ENCODE results near the gene PASK. TPM values are rescaled to one million over a fixed set of nuclear protein-coding genes. Genes with fewer than 3 reads are reported as not detected.
A peak's percentile ranks its signal among the peaks of the same experiment; 100 is the strongest.

PASK gene
- total and polyA plus RNA-seq, 10 donors: 8.0 to 35.6 (median 17.6) TPM

GRCh38 chr2:241099246-241099645, 50.0 kb downstream of the PASK start:
- no peak for DNase-seq
- H3K4me3 ChIP-seq: no peak overlapping the region
- peaks cover 0 to 66% (median 45%) of the 10 kb centered on the region in 6 donors for H3K36me3 ChIP-seq
- intact Hi-C loops (cut with DNase I; ENCODE audit: low total_unique reads): no loop called here
- H3K4me1 ChIP-seq: peaks cover 30 to 92% (median 75%) of the 10 kb centered on the region in 6 donors
- H3K27me3 ChIP-seq (replicated peaks in 1 of 7): no peaks in the 10 kb centered on the region
- 79 to 97% (median 82%) methylated on average over 5 of the region's 5 CpGs for WGBS, 5 donors
- TF ChIP-seq POLR2A (IDR thresholded peaks at IDR 0.05): no peak
- no peak for TF ChIP-seq CTCF (IDR thresholded peaks at IDR 0.05 in 8 of 11, conservative IDR thresholded peaks at IDR 0.05 in 3 of 11)
- TF ChIP-seq POLR2AphosphoS5 (IDR thresholded peaks at IDR 0.05): no peak
- H3K9me3 ChIP-seq: no peaks in the 10 kb centered on the region
- peak overlapping the region in 1 of 8 donors; percentile 18 for H3K27ac ChIP-seq

DNA sequence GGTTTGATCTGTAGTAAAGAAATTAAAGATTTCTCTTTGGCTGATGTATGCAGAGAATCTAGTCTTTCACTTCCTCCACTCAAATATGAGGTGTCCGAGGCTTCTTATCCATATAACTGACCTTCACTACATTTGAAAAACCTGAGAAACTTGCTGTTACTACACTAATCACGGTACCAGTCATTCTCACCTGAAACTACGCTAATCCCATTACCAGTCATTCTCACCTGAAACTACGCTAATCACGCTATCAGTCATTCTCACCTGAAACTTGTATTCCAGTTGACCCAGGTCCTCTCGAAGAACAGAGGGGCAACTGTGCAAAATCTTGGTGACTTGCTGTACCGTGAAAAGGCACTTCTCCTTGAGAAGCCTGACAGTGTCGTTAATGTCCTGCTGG, 52.3 kb downstream of the PASK start:
- H3K36me3 ChIP-seq: peaks cover 0 to 88% (median 64%) of the 10 kb centered on the region in 6 donors
- no peak for DNase-seq
- WGBS, 5 donors: 78 to 89% (median 82%) methylated on average over 8 of the region's 8 CpGs
- no peaks in the 10 kb centered on the region for H3K9me3 ChIP-seq
- H3K27ac ChIP-seq: peak overlapping the region in 2 of 8 donors; percentile 15 to 17
- intact Hi-C loops (cut with DNase I; ENCODE audit: low total_unique reads): no loop called here
- TF ChIP-seq POLR2A (IDR thresholded peaks at IDR 0.05) (no peak), CTCF (IDR thresholded peaks at IDR 0.05 in 8 of 11, conservative IDR thresholded peaks at IDR 0.05 in 3 of 11) (no peak), POLR2AphosphoS5 (IDR thresholded peaks at IDR 0.05) (no peak)
- peaks cover 25 to 83% (median 62%) of the 10 kb centered on the region in 6 donors for H3K4me1 ChIP-seq
- H3K27me3 ChIP-seq (replicated peaks in 1 of 7): no peaks in the 10 kb centered on the region
- H3K4me3 ChIP-seq: no peak overlapping the region

DNA sequence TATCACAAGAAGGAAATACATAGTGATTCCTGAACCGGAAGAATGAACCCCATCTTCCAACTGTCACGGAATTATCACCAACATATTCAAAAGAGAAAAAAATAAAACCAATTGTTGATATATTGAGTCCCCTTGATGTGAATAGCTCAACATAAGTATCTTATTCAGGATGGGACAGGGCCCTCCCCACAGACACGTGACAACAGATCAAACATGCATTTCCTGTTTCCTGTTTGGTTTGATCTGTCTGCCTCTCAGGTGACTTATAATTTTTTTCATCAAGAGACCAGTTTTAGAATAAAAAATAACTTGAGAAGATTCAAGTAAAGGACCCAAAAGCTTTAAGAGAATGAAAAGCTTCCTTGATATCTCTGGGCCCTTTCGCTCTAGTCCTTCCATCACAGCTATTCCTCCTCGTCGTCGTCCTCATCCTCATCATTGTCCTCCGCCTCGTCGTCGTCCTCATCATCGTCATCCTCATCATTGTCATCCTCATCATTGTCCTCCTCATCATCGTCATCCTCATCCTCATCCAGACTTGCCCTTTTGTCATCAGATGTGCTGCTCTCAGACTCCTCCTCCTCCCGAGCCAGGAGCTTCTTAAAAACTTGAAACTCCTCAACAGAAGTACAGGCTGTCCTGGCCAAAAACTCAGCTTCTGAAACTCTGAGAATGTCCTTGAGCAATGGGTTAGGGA, 53.5 kb downstream of the PASK start:
- Histone ChIP-seq H3K4me1 (peaks cover 20 to 82% (median 55%) of the 10 kb centered on the region in 6 donors), H3K9me3 (no peaks in the 10 kb centered on the region), H3K27me3 (replicated peaks in 1 of 7) (no peaks in the 10 kb centered on the region), H3K4me3 (no peak overlapping the region), H3K27ac (peak overlapping the region in 7 of 8 donors; percentile 16 to 52 (median 32)), H3K36me3 (peaks cover 0 to 99% (median 77%) of the 10 kb centered on the region in 6 donors)
- whole genome bisulfite sequencing, 5 donors: 79 to 84% (median 81%) methylated on average over 14 of the region's 14 CpGs
- TF ChIP-seq CTCF (IDR thresholded peaks at IDR 0.05 in 8 of 11, conservative IDR thresholded peaks at IDR 0.05 in 3 of 11): no peak
- peak in 1 of 3 donors; percentile 23 for TF ChIP-seq POLR2AphosphoS5 (IDR thresholded peaks at IDR 0.05)
- DNase-seq: no peak
- intact Hi-C loops (cut with DNase I; ENCODE audit: low total_unique reads): no loop called here

DNA sequence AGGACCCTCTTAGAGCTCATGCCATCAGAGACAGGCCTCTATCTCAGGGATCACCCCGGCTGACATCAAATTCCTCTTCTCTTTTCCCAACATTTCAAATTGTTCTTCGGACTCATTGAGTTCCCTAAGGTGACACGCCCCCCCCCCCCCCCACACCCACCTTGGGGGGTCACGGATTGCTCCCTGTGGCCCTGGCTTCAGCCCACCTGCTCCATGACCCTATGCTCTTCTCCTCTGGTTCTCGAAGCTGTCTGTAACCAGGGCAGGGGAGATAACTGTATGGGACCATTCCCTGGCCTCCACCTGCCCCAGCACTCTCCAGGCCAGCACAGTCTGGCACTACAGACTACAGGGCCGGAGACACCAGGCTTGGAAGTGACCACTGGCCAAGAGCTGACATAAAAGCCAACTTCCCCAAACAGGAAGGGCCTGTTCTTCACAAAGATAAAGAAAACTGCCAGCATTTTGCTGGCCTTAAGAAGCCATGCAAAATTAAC, 54.3 kb downstream of the PASK start:
- TF ChIP-seq CTCF (IDR thresholded peaks at IDR 0.05 in 8 of 11, conservative IDR thresholded peaks at IDR 0.05 in 3 of 11) (no peak), POLR2AphosphoS5 (IDR thresholded peaks at IDR 0.05) (peak in 1 of 3 donors; percentile 35)
- peak overlapping the region in 7 of 8 donors; percentile 16 to 52 (median 32) for H3K27ac ChIP-seq
- H3K4me1 ChIP-seq: peaks cover 13 to 74% (median 47%) of the 10 kb centered on the region in 6 donors
- peaks cover 0 to 100% (median 81%) of the 10 kb centered on the region in 6 donors for H3K36me3 ChIP-seq
- no peaks in the 10 kb centered on the region for H3K27me3 ChIP-seq (replicated peaks in 1 of 7)
- intact Hi-C loops (cut with DNase I; ENCODE audit: low total_unique reads): no loop called here
- no peak for DNase-seq
- H3K9me3 ChIP-seq: no peaks in the 10 kb centered on the region
- no peak overlapping the region for H3K4me3 ChIP-seq
- 78 to 88% (median 82%) methylated on average over 5 to 6 of the region's 6 CpGs for WGBS, 5 donors

All from spleen (tissue), 11 donors.